Measurements from ENCODE around the gene TLL1. TPM values are rescaled to one million over a fixed set of nuclear protein-coding genes. Genes with fewer than 3 reads are reported as not detected.

Gene TLL1
- total RNA-seq, 1 experiment from 2014 or later: not detected

- H3K36me3 ChIP-seq: no peaks in the 10 kb centered on the region
- peak overlapping the region; percentile 38 for H3K4me3 ChIP-seq
- DNase-seq: no peak
- no peaks in the 10 kb centered on the region for H3K9me3 ChIP-seq
- peaks cover 40% of the 10 kb centered on the region for H3K27me3 ChIP-seq
Measured at GRCh38 chr4:165874072-165874790, 1.2 kb downstream of the TLL1 start.

GRCh38 chr4:165874791-165875371 lies 1.8 kb downstream of the TLL1 start:
- Histone ChIP-seq H3K36me3 (no peaks in the 10 kb centered on the region), H3K9me3 (no peaks in the 10 kb centered on the region), H3K27me3 (peaks cover 37% of the 10 kb centered on the region), H3K4me3 (no peak overlapping the region; the same call in 1 of the 2 replicates)
- no peak for DNase-seq

DNA sequence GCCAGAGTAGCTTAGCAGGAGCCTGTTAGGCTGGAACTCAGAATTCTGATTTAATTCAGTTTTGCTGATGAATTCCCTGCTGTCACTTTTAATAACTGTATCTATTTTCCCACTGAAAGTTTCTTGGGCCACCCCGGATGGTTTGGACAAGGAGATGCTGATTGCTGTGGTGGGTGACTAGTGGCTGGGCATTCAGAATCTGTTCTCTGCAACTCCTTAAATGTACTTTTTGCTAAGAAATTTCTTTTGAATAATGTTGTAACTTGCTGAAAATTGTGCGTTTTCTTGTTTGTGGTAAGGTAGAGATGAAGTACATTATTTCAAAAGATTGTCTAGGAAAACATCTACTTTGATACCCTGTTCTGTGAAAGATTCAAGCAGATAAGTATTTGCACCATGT lies 2.4 kb downstream of the TLL1 start:
- Histone ChIP-seq H3K4me3 (no peak overlapping the region), H3K36me3 (no peaks in the 10 kb centered on the region), H3K27me3 (peaks cover 33% of the 10 kb centered on the region), H3K9me3 (no peaks in the 10 kb centered on the region)
- no peak for DNase-seq

DNA sequence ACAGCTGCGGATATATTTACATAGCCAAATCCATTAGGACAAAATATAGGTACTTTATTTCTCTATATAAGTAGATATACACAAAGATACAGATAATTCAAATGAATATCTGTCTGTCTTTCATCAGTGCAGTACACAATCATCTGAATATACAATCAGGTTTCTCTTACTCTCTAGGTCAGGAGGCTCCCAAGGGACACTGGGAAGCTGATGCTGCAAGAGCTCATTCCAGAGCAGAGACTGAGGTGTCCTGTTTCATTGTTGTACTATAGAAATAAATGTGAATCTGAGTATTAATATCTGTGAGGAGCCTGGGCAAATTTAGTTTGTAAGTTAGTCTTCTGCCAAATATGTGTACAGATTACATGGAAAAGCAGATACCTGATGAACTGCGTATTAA lies 4.2 kb downstream of the TLL1 start:
- DNase-seq: no peak
- H3K27me3 ChIP-seq: peaks cover 21% of the 10 kb centered on the region
- H3K36me3 ChIP-seq: no peaks in the 10 kb centered on the region
- H3K4me3 ChIP-seq: no peak overlapping the region
- H3K9me3 ChIP-seq: no peaks in the 10 kb centered on the region

DNA sequence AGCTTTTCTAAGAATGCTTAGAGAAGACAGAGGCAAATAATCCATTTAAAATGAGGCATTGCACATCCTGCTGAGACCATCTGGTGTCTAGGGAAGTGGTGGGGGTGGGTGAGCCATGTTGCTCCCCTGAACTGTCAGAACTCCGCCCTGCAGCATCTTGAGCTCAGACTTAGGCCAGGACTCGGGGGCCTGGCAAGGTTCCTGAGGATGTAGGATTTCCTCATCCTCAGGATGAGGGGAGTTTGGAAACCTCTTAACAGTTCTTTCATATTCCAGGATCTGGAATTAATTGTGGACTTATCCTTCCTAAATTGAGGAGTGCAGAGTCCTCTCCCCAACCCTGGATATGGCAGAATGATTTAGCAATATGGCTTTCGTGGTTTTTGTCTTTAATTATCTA lies 6.6 kb downstream of the TLL1 start:
- no peaks in the 10 kb centered on the region for H3K36me3 ChIP-seq
- H3K9me3 ChIP-seq: no peaks in the 10 kb centered on the region
- H3K4me3 ChIP-seq: no peak overlapping the region
- no peak for DNase-seq
- H3K27me3 ChIP-seq: peaks cover 8% of the 10 kb centered on the region

- Histone ChIP-seq H3K4me3 (no peak overlapping the region), H3K9me3 (peaks cover 11% of the 10 kb centered on the region), H3K27me3 (no peaks in the 10 kb centered on the region), H3K36me3 (no peaks in the 10 kb centered on the region)
- DNase-seq: no peak
Measured at GRCh38 chr4:165894159-165894558, 21.1 kb downstream of the TLL1 start.

GRCh38 chr4:165905405-165906027 lies 32.5 kb downstream of the TLL1 start:
- H3K36me3 ChIP-seq: no peaks in the 10 kb centered on the region
- H3K27me3 ChIP-seq: no peaks in the 10 kb centered on the region
- no peak overlapping the region for H3K4me3 ChIP-seq
- no peaks in the 10 kb centered on the region for H3K9me3 ChIP-seq
- no peak for DNase-seq

- no peaks in the 10 kb centered on the region for H3K27me3 ChIP-seq
- no peaks in the 10 kb centered on the region for H3K36me3 ChIP-seq
- no peak overlapping the region for H3K4me3 ChIP-seq
- no peaks in the 10 kb centered on the region for H3K9me3 ChIP-seq
- no peak for DNase-seq
Measured at GRCh38 chr4:165906272-165906671, 33.2 kb downstream of the TLL1 start.

GRCh38 chr4:165909947-165910346 lies 36.9 kb downstream of the TLL1 start:
- DNase-seq: no peak
- H3K4me3 ChIP-seq: no peak overlapping the region
- H3K27me3 ChIP-seq: no peaks in the 10 kb centered on the region
- no peaks in the 10 kb centered on the region for H3K36me3 ChIP-seq
- no peaks in the 10 kb centered on the region for H3K9me3 ChIP-seq

GRCh38 chr4:165915215-165915614 lies 42.2 kb downstream of the TLL1 start:
- no peaks in the 10 kb centered on the region for H3K36me3 ChIP-seq
- no peaks in the 10 kb centered on the region for H3K27me3 ChIP-seq
- DNase-seq: no peak
- H3K9me3 ChIP-seq: no peaks in the 10 kb centered on the region
- H3K4me3 ChIP-seq: no peak overlapping the region

DNA sequence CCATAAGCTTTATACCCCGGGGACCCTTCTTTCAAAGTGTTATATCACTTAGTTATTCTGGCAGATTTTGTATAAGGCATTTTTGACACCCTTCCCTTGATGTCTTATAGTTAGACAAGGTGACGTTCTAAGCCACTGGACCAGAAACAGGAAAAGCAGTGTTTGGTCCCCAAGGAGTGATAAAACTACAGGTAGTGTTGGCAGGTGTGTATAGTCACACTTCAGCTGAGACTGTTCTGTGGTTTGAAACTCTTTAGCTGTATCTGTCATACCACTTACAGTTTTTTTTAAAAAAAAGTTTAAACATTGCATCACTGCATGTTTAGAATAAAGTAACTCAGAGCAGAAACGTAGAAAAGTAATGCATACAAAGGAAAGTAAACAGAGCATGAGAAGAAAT lies 48.5 kb downstream of the TLL1 start:
- no peaks in the 10 kb centered on the region for H3K36me3 ChIP-seq
- no peaks in the 10 kb centered on the region for H3K9me3 ChIP-seq
- H3K4me3 ChIP-seq: no peak overlapping the region
- H3K27me3 ChIP-seq: no peaks in the 10 kb centered on the region
- no peak for DNase-seq

DNA sequence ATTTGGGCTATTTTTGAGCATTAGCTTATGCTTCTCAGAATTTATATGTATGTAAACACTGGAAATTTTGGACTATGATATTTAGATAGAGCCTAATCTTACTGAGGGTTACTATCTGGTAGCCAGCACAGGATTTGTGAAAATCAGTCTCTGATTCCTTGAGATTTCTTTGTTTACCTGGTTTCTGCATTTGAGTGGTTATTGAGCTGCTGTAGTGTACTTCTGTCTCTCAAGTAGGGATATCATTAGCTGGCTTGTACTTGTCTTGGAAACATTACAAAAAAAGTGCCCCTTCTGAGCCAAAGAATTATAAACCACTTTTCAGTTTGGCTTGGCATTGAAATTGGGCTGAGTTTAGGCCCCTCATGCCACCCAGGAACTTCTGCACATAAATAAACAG lies 49.7 kb downstream of the TLL1 start:
- Histone ChIP-seq H3K9me3 (no peaks in the 10 kb centered on the region), H3K4me3 (no peak overlapping the region), H3K27me3 (no peaks in the 10 kb centered on the region), H3K36me3 (no peaks in the 10 kb centered on the region)
- DNase-seq: peak; percentile 29

DNA sequence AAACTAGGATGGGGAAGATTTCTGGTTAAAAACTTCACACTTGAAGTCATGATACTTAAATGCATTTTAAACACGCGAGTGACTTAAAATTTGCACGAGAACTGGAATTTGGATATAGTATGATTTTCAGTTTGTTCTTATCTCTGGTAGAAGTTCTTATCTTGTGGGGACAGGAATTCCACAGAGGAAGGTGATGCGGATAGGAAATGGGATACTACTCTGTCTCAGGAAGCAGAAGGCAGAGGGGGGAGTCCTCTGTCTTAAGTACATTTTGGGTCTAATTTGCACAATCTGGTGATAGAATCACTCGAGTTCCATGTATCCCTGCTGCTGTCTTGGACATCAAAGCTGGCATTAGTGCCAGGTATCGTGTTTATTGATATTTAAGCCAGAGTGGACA lies 53.3 kb downstream of the TLL1 start:
- no peaks in the 10 kb centered on the region for H3K27me3 ChIP-seq
- H3K36me3 ChIP-seq: no peaks in the 10 kb centered on the region
- DNase-seq: no peak
- H3K4me3 ChIP-seq: no peak overlapping the region
- no peaks in the 10 kb centered on the region for H3K9me3 ChIP-seq

- Histone ChIP-seq H3K9me3 (no peaks in the 10 kb centered on the region), H3K4me3 (no peak overlapping the region), H3K36me3 (no peaks in the 10 kb centered on the region), H3K27me3 (no peaks in the 10 kb centered on the region)
- no peak for DNase-seq
Measured at GRCh38 chr4:165927366-165927765, 54.3 kb downstream of the TLL1 start.

DNA sequence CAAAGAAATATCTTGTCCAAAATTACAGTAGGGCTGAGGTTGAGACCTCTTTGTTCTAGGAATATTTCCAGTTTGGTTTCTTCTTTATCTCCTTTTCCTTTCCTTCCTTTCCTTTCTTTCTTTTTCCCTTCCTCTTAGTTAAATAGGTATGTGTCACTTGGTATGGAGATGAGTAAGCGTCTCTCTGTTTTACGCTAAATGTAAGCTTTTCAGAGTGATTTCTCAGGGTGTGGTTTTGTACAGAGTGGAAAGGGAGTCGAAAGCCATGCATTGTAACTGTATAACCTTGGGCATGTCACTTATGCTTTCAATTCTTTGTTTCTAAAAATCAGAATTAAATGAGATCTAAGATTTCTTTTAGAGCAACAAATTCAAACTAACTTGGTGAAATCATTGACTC lies 54.8 kb downstream of the TLL1 start:
- no peak for DNase-seq
- Histone ChIP-seq H3K27me3 (no peaks in the 10 kb centered on the region), H3K4me3 (no peak overlapping the region), H3K36me3 (no peaks in the 10 kb centered on the region), H3K9me3 (no peaks in the 10 kb centered on the region)

DNA sequence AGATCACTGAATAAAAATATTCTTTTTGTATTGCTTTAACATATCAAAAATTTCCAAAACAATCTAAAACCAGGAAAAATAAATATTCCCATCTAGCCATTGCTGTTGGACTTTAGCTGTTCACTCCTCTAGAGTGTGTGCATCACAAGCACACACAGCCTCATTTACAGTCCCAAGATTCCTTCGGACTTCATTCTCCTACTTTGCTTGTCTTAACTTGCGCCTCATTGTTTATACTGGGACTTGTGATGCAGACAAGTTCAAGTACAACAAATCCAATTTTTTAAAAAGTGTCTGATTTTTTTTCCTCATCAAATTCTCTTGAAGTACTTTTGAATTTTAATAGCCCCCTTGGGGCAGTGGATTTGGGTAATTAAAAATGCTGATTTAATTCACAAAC lies 55.6 kb downstream of the TLL1 start:
- no peak for DNase-seq
- Histone ChIP-seq H3K36me3 (no peaks in the 10 kb centered on the region), H3K27me3 (no peaks in the 10 kb centered on the region), H3K9me3 (no peaks in the 10 kb centered on the region), H3K4me3 (no peak overlapping the region)

- no peak overlapping the region for H3K4me3 ChIP-seq
- no peaks in the 10 kb centered on the region for H3K9me3 ChIP-seq
- H3K36me3 ChIP-seq: no peaks in the 10 kb centered on the region
- no peak for DNase-seq
- H3K27me3 ChIP-seq: no peaks in the 10 kb centered on the region
Measured at GRCh38 chr4:165929662-165930061, 56.6 kb downstream of the TLL1 start.

DNA sequence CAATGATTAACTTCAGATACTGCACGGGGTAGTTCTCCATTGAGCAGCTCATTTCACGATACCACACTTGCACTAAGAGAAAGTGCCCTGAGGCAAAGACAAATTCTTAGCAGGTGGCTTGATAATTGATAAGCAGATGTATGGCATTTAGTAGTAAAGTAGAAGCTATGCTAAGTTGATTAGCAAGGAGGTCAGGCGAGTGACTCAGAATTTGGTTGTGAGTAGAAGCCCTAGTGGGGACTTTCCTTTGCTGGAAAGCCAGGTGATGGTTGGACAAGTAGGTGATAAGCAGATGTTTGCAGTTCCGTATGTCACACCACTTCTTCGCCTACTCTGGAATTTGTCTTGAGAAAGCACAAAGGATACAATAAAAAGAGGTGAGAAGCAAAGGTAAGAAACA lies 58.7 kb downstream of the TLL1 start:
- Histone ChIP-seq H3K4me3 (no peak overlapping the region), H3K27me3 (no peaks in the 10 kb centered on the region), H3K9me3 (no peaks in the 10 kb centered on the region), H3K36me3 (no peaks in the 10 kb centered on the region)
- DNase-seq: no peak

Data from MG63 (cell line).